Measurements from ENCODE around the gene BACE2.
"Not testable (repeated sequence)": the region's sequence is repeated elsewhere in the genome, so short reads cannot be mapped to it uniquely, and the experiment has no call there.

The BACE2 gene

GRCh38 chr21:41215856-41216408 lies 48.0 kb downstream of the BACE2 start:
- DNase-seq (ENCODE audit: low read depth): no peak

GRCh38 chr21:41216486-41216885 lies 48.5 kb downstream of the BACE2 start:
- no peak for DNase-seq (ENCODE audit: low read depth)

- DNase-seq (ENCODE audit: low read depth): no peak
These were observed 49.9 kb downstream of the BACE2 start for GRCh38 chr21:41217671-41218385.

- no peak for DNase-seq (ENCODE audit: low read depth)
These were observed 51.7 kb downstream of the BACE2 start for GRCh38 chr21:41219498-41220207.

GRCh38 chr21:41220208-41220733 lies 52.3 kb downstream of the BACE2 start:
- DNase-seq (ENCODE audit: low read depth): no peak

- DNase-seq (ENCODE audit: low read depth): no peak
These were observed 54.5 kb downstream of the BACE2 start for GRCh38 chr21:41222247-41223068.

- no peak for DNase-seq (ENCODE audit: low read depth)
These were observed 58.9 kb downstream of the BACE2 start for GRCh38 chr21:41226853-41227252.

GRCh38 chr21:41227357-41228005 lies 59.5 kb downstream of the BACE2 start:
- DNase-seq (ENCODE audit: low read depth): no peak

- DNase-seq (ENCODE audit: low read depth): no peak
These were observed 60.0 kb downstream of the BACE2 start for GRCh38 chr21:41228006-41228370.

GRCh38 chr21:41228492-41228891 lies 60.5 kb downstream of the BACE2 start:
- DNase-seq (ENCODE audit: low read depth): no peak

GRCh38 chr21:41228958-41229357 lies 61.0 kb downstream of the BACE2 start:
- no peak for DNase-seq (ENCODE audit: low read depth)

GRCh38 chr21:41229509-41230248 lies 61.7 kb downstream of the BACE2 start:
- no peak for DNase-seq (ENCODE audit: low read depth)

GRCh38 chr21:41230497-41230896 lies 62.5 kb downstream of the BACE2 start:
- DNase-seq (ENCODE audit: low read depth): no peak

GRCh38 chr21:41231060-41231459 lies 63.1 kb downstream of the BACE2 start:
- no peak for DNase-seq (ENCODE audit: low read depth)

GRCh38 chr21:41232013-41232412 lies 64.1 kb downstream of the BACE2 start:
- no peak for DNase-seq (ENCODE audit: low read depth)

GRCh38 chr21:41233916-41234315 lies 66.0 kb downstream of the BACE2 start:
- DNase-seq (ENCODE audit: low read depth): no peak

GRCh38 chr21:41234569-41234968 lies 66.6 kb downstream of the BACE2 start:
- no peak for DNase-seq (ENCODE audit: low read depth)

GRCh38 chr21:41235201-41235600 lies 67.2 kb downstream of the BACE2 start:
- DNase-seq (ENCODE audit: low read depth): no peak

GRCh38 chr21:41236352-41236973 lies 68.5 kb downstream of the BACE2 start:
- no peak for DNase-seq (ENCODE audit: low read depth)

- DNase-seq (ENCODE audit: low read depth): not testable (repeated sequence)
These were observed 70.3 kb downstream of the BACE2 start for GRCh38 chr21:41238081-41238796.

Data from GM04504 (cell line).